ENCODE measurements around the gene ZXDC. TPM values are rescaled to one million over a fixed set of nuclear protein-coding genes. Genes with fewer than 3 reads are reported as not detected.

ZXDC gene, protein sequence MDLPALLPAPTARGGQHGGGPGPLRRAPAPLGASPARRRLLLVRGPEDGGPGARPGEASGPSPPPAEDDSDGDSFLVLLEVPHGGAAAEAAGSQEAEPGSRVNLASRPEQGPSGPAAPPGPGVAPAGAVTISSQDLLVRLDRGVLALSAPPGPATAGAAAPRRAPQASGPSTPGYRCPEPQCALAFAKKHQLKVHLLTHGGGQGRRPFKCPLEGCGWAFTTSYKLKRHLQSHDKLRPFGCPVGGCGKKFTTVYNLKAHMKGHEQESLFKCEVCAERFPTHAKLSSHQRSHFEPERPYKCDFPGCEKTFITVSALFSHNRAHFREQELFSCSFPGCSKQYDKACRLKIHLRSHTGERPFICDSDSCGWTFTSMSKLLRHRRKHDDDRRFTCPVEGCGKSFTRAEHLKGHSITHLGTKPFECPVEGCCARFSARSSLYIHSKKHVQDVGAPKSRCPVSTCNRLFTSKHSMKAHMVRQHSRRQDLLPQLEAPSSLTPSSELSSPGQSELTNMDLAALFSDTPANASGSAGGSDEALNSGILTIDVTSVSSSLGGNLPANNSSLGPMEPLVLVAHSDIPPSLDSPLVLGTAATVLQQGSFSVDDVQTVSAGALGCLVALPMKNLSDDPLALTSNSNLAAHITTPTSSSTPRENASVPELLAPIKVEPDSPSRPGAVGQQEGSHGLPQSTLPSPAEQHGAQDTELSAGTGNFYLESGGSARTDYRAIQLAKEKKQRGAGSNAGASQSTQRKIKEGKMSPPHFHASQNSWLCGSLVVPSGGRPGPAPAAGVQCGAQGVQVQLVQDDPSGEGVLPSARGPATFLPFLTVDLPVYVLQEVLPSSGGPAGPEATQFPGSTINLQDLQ
- 16.4 and 17.2 TPM in 2 replicates for total RNA-seq

DNA sequence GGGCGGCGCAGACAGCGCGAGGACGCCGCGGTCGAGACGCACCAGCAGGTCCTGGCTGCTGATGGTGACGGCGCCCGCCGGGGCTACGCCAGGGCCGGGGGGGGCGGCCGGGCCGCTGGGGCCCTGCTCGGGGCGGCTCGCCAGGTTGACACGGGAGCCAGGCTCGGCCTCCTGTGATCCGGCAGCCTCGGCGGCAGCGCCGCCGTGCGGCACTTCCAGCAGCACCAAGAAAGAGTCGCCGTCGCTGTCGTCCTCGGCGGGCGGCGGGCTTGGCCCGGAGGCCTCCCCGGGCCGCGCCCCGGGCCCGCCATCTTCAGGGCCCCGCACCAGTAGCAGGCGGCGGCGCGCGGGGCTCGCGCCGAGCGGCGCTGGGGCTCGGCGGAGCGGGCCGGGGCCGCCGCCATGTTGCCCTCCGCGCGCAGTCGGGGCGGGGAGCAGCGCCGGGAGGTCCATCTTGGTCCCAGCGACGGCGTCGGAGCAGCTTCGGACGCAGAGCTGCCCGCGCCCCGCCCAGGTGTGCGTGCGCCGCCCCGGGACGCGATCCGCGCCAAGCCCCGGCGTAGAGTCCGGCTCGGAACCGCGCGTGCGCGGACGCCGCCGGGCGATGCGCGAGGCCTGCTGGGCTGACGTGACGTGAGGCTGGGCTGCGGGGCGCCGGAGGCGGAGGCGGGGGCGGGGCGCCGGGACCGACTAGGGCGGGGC is at the start of gene ZXDC:
TSS of gene ZXDC (minus strand) at position 479 of the 702 bp plus-strand sequence. CDS start at position 453, 26 bp downstream.

DNA sequence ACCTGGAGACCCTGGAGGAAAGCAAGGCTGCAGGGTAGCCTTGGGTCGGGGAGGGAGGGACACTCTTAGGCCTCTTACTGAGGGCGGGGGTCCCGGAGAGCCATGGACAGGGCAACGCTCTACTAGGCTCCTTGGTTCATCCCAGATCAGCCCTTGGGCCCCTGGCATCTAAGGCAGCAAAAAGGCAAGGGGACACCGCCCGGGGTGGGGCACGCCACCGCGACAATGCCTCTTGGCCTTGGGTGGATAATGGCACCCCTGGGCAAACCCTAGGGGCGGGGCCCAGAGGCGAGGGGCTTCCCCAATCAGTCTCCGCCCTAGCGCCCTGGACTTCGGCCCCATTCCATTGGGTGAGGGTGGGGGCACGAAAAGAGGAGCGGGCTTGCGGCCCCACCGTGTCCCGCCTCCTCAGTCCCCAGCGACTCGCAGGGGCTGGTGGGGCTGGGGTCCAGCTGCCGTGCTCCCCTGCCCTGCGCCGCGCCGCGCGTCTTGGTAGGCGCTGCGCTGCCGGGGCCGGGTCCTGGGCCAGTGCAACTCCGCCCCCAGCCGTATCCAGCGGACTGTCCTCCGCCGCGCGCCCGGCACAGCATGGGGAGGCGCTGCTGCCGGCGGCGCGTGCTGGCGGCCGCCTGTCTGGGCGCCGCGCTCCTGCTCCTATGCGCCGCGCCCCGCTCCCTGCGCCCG is 48.2 kb upstream of the ZXDC start, which contains the start of gene CHST13:
TSS of gene CHST13 (plus strand) at position 411 of the 684 bp plus-strand sequence. CDS start at position 589, 178 bp downstream.

DNA sequence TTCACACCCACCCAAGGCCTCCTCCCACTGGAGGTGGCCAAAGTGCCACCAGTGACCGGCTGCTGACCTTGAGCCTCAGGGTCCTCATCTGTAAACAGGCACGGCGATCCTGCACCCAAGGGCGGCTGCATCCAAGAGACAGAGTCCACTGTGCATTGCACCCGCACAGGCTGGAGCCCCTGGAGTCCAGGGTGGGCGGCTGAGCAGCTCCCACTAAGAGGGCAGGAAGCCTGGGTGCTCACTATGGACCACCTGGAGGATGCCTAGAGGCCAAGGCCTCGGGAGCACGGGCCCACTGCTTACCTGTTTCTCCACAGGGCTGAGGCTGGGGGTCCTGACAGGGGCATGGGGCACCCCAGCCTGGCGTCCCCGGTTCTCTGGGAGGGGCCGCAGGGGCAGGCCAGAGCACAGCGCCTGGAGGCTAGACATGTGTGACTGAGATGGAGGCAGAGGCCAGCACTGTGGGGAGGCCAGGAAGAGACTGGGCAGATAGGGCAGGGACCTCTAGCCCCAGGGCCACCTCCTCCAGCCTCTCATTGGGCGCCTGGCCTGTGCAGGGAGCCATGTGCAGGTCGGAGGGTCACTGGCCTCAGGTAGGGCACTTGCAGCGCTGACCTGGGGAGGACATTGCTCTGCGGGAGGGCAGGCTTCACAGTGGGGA is 41.7 kb upstream of the ZXDC start, which contains the start of gene UROC1:
TSS of gene UROC1 (minus strand) at position 483 of the 661 bp plus-strand sequence. CDS start at position 429, 54 bp downstream.

DNA sequence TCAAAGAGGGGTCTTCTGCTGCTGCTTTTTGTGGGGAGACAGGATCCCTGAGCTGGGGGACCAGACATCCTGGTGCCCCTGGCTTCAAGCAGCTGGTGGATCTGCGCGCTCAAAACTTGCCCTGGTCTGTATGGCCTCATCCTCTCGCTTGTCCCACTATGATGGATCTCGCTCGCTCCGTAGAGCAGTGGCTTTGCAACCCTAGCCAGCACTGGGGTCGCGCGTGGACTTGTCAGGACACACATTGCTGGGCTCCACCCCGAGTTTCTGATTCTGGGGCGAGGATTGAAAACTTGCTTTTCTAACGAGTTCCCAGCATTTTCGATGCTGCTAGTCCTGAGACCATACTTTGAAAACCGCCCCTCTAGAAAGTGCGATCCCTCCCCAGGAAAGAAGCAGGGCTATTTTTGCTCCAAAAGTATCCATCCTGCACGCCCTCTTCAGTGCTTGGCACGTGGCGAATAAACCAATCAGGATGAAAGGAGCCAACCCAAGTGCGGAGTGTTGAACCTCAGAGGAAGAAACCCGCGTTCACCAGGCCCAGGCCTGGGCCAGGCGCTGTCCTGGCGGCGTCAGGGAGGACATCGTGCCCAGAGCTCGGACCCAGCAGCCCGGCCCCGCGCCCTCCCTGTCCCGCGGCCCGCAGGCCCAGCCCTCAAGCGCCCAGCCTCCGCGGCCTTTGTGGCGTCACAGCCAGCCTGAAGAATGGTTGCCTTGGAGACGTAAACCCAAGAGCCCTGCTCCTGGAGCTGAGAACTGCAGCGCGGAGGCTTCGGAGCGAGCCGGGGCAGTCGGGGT is 81.3 kb downstream of the ZXDC start, which contains the start of gene CFAP100:
TSS of gene CFAP100 (plus strand) at position 731 of the 798 bp plus-strand sequence. CDS start 1,092 bp downstream, outside the sequence.

Other genes starting within 250 kb of the ZXDC start
- gene KLF15, start 118.5 kb downstream of the ZXDC start, total RNA-seq: 2.9 and 3.2 TPM in 2 replicates
- not detected in 2 replicates for gene CFAP100, start 81.0 kb downstream of the ZXDC start, total RNA-seq
- not detected in 2 replicates for gene UROC1, start 41.9 kb upstream of the ZXDC start, total RNA-seq
- gene CHST13, start 48.3 kb upstream of the ZXDC start, total RNA-seq: not detected in 2 replicates
- gene C3orf22, start 83.0 kb upstream of the ZXDC start, total RNA-seq: not detected in 2 replicates
- gene TXNRD3, start 179.2 kb upstream of the ZXDC start, total RNA-seq: 8.7 and 9.8 TPM in 2 replicates
- 11.9 and 12.6 TPM in 2 replicates for gene CHCHD6, start 228.3 kb upstream of the ZXDC start, total RNA-seq